K562 (cell line): ENCODE results near the gene FAM53B. TPM values are rescaled to one million over a fixed set of nuclear protein-coding genes. Genes with fewer than 3 reads are reported as not detected.

Source experiments
- ATAC-seq: fragments of 200-7000 bp; cut with Tn5 transposase; 3 replicates; pipeline ENCODE4 v1.9.1; 2020; ENCODE audit warnings: moderate library complexity
- BruUV-seq: library from RNA; stranded (reverse); fragments of 400-500 nt; replicated peaks from 2 replicates; lab custom pipeline; 2021; lab: Mats Ljungman, UMichigan
- CTCF ChIA-PET: fragments of 300-600 bp; formaldehyde crosslinking; extraction: SDS; loops from one replicate; lab custom pipeline; 2021; ENCODE audit warnings: low intra/inter-chr PET ratio; lab: Yijun Ruan, JAX
- POLR2A ChIA-PET: fragments of 300-600, 350-650 bp; sonication (Branson Sonifier 250); formaldehyde crosslinking; extraction: SDS; loops from one replicate; lab custom pipeline; 2021; ENCODE audit warnings: antibody characterized with exemption, inconsistent platforms; lab: Yijun Ruan, JAX
- DNase-seq, 4 experiments: peaks; one replicate each; pipeline versions ENCODE4 v3.0.0 to v3.0.0-alpha.2; 2011 to 2018; ENCODE audit warnings: low spot score in 3 of 4, mixed read lengths in 3 of 4; ENCODE audit errors: extremely low read depth in 1 of 4
- FAIRE-seq: peaks from 2 replicates; lab custom pipeline; 2011; peaks lifted over from hg19 to GRCh38; lab: Jason Lieb, UNC
- H2AFZ ChIP-seq: 2 replicates; pipeline ENCODE4 v1.6.0; 2011; ENCODE audit warnings: low read depth, low read length, control low read depth, inconsistent platforms
- H3K27ac ChIP-seq: fragments of 200-600 bp; 3 replicates; pipeline ENCODE4 v1.8.0; 2011; ENCODE audit warnings: low read depth, mild to moderate bottlenecking, control low read depth, inconsistent platforms, low read length, moderate library complexity, mixed read lengths; ENCODE audit errors: extremely low read depth
- H3K27me3 ChIP-seq, 2 experiments: fragments of 300-600 bp in 1 of 2; 2 replicates in 1 of 2; 3 replicates in 1 of 2; pipeline versions ENCODE4 v1.6.0 to v1.8.0; 2011; ENCODE audit warnings: inconsistent platforms in 2 of 2, low read length in 2 of 2, mild to moderate bottlenecking in 1 of 2, mixed read lengths in 1 of 2, moderate library complexity in 1 of 2; ENCODE audit not compliant: control insufficient read depth in 2 of 2, insufficient read depth in 2 of 2
- H3K36me3 ChIP-seq: fragments of 300-600 bp; 3 replicates; pipeline ENCODE4 v1.8.0; 2011; ENCODE audit warnings: mild to moderate bottlenecking, low read length, inconsistent platforms; ENCODE audit not compliant: control insufficient read depth, insufficient read depth
- H3K4me1 ChIP-seq, 2 experiments: fragments of 200-600 bp in 1 of 2; replicated peaks in 1 of 2; 2 replicates in 1 of 2; 3 replicates in 1 of 2; pipeline versions ENCODE4 v1.5.1 to v1.8.0; 2011; ENCODE audit warnings: inconsistent platforms in 2 of 2, low read length in 2 of 2, mild to moderate bottlenecking in 1 of 2, mixed read lengths in 1 of 2, moderate library complexity in 1 of 2; ENCODE audit not compliant: control insufficient read depth in 2 of 2, insufficient read depth in 2 of 2
- H3K4me2 ChIP-seq: 2 replicates; pipeline ENCODE4 v1.6.1; 2011; ENCODE audit warnings: low read length, control low read depth, inconsistent platforms, mixed read lengths; ENCODE audit not compliant: insufficient read depth
- H3K4me3 ChIP-seq: fragments of 200-600 bp; sonication (generic), shearing (Covaris generic); 2 replicates; pipeline ENCODE4 v1.5.1; 2016; ENCODE audit warnings: control low read depth, inconsistent platforms
- H3K79me2 ChIP-seq: fragments of 200-600 bp; 3 replicates; pipeline ENCODE4 v1.8.0; 2011; ENCODE audit warnings: low read length, inconsistent platforms; ENCODE audit not compliant: control insufficient read depth, insufficient read depth
- H3K9ac ChIP-seq, 2 experiments: 2 replicates each; pipeline versions ENCODE4 v1.6.0 to v1.6.1; 2011; ENCODE audit warnings: low read depth in 2 of 2, low read length in 2 of 2, control low read depth in 1 of 2, inconsistent platforms in 1 of 2, mild to moderate bottlenecking in 1 of 2, mixed read lengths in 1 of 2; ENCODE audit not compliant: insufficient read depth in 1 of 2
- H3K9me1 ChIP-seq: one replicate; pipeline ENCODE4 v1.6.0; 2011; ENCODE audit warnings: inconsistent platforms, mild to moderate bottlenecking, low read length, moderate library complexity; ENCODE audit not compliant: control insufficient read depth, insufficient read depth
- H3K9me3 ChIP-seq: replicated peaks from 2 replicates; pipeline ENCODE4 v1.5.1; 2011; ENCODE audit warnings: low read depth, low read length, inconsistent platforms; ENCODE audit not compliant: control insufficient read depth, insufficient read depth
- H4K20me1 ChIP-seq: replicated peaks from 2 replicates; pipeline ENCODE4 v1.6.1; 2011; ENCODE audit warnings: low read length, inconsistent platforms, mixed read lengths; ENCODE audit not compliant: control insufficient read depth, insufficient read depth
- ARID3B ChIP-seq: fragments of 250-450 bp; sonication (Bioruptor Pico); IDR thresholded peaks from 2 replicates; pipeline ENCODE4 v1.4.0; 2020; ENCODE audit warnings: borderline replicate concordance
- ATF1 ChIP-seq, 2 experiments: fragments of 450-650 bp in 1 of 2; IDR thresholded peaks; 2 replicates each; pipeline ENCODE4 v1.6.1; 2016; ENCODE audit warnings: missing compliant biosample characterization in 1 of 2, missing genetic modification characterization in 1 of 2
- C11orf30 ChIP-seq: fragments of 450-650 bp; IDR thresholded peaks from 2 replicates; pipeline ENCODE4 v1.6.1; 2016; ENCODE audit warnings: low read depth, mild to moderate bottlenecking
- CBX2 ChIP-seq: fragments of 200-600 bp; sonication (generic); IDR thresholded peaks from one replicate; pipeline ENCODE4 v1.6.1; 2012; ENCODE audit warnings: mild to moderate bottlenecking, low read length, inconsistent platforms; ENCODE audit not compliant: insufficient read depth, poor library complexity, severe bottlenecking
- CHD2 ChIP-seq: IDR thresholded peaks from 2 replicates; pipeline ENCODE4 v1.6.1; 2011; ENCODE audit warnings: low read depth, low read length
- ELK3 ChIP-seq: fragments of 450-650 bp; formaldehyde crosslinking; IDR thresholded peaks from 2 replicates; pipeline ENCODE4 v1.4.0; 2020; ENCODE audit warnings: mild to moderate bottlenecking
- HDAC3 ChIP-seq: fragments of 450-650 bp; IDR thresholded peaks from 2 replicates; pipeline ENCODE4 v1.6.1; 2018; ENCODE audit warnings: borderline replicate concordance, mild to moderate bottlenecking, moderate library complexity; ENCODE audit not compliant: partially characterized antibody
- KAT2B ChIP-seq: IDR thresholded peaks from one replicate; pipeline ENCODE4 v1.6.1; 2012; ENCODE audit warnings: low read depth, mild to moderate bottlenecking, control low read depth, inconsistent platforms, low read length, moderate library complexity
- MAFK ChIP-seq: IDR thresholded peaks from 2 replicates; pipeline ENCODE4 v1.6.1; 2011; ENCODE audit warnings: low read length, improper control_type of control experiment
- NFXL1 ChIP-seq: fragments of 450-650 bp; formaldehyde crosslinking; IDR thresholded peaks from 2 replicates; pipeline ENCODE4 v1.4.0; 2021; ENCODE audit warnings: mild to moderate bottlenecking
- RBFOX2 ChIP-seq: fragments of 200-400 bp; formaldehyde crosslinking; IDR thresholded peaks from 2 replicates; pipeline ENCODE4 v1.6.1; 2017; ENCODE audit warnings: low read depth, mild to moderate bottlenecking, low read length, moderate library complexity
- RCOR1 ChIP-seq, 2 experiments: IDR thresholded peaks; 2 replicates each; pipeline ENCODE4 v1.6.1; 2012; ENCODE audit warnings: low read depth in 2 of 2, low read length in 2 of 2, borderline replicate concordance in 1 of 2, improper control_type of control experiment in 1 of 2
- SNAPC5 ChIP-seq: fragments of 250-450 bp; sonication (Bioruptor Pico); IDR thresholded peaks from 2 replicates; pipeline ENCODE4 v1.8.0; 2021; ENCODE audit warnings: moderate library complexity, mild to moderate bottlenecking, inconsistent platforms
- SPI1 ChIP-seq: IDR thresholded peaks from 2 replicates; pipeline ENCODE4 v1.6.1; 2011; ENCODE audit warnings: low read depth, low read length, control low read depth, borderline replicate concordance
- ZBTB1 ChIP-seq: sonication (generic); formaldehyde crosslinking; IDR thresholded peaks from 2 replicates; pipeline ENCODE4 v1.8.1; 2023; ENCODE audit warnings: missing genetic modification reagents, low read depth, mild to moderate bottlenecking, borderline replicate concordance
- ZNF124 ChIP-seq: sonication (generic); formaldehyde crosslinking; IDR thresholded peaks from 2 replicates; pipeline ENCODE4 v1.8.1; 2022; ENCODE audit warnings: missing genetic modification reagents
- ZNF395 ChIP-seq: fragments of 200-800 bp; sonication (Bioruptor generic); IDR thresholded peaks from 2 replicates; pipeline ENCODE4 v1.6.1; 2017; ENCODE audit warnings: missing genetic modification characterization, missing compliant biosample characterization
- ZZZ3 ChIP-seq: fragments of 450-650 bp; IDR thresholded peaks from 2 replicates; pipeline ENCODE4 v1.6.1; 2016; ENCODE audit warnings: antibody characterized with exemption, mild to moderate bottlenecking, moderate library complexity
- WGBS: fragments of 100-300 bp; shearing (Covaris generic); methylation state at CpG from one replicate; pipeline ENCODE4 v1.1.6; 2016; ENCODE audit warnings: low coverage, mixed read lengths; ENCODE audit not compliant: insufficient coverage; ENCODE audit errors: missing lambda C conversion rate; 5-methylcytosine and 5-hydroxymethylcytosine counted together
- in situ Hi-C: fragments of 300-500 bp; cut with MboI; formaldehyde crosslinking; loops from 4 replicates; pipeline ENCODE4 v1.15.0; 2018; ENCODE audit warnings: inconsistent platforms, mixed read lengths
- intact Hi-C: fragments of 100-400 bp; cut with micrococcal nuclease; formaldehyde crosslinking; loops from 2 replicates; pipeline ENCODE4 v1.14.2; 2022
- polyA plus RNA-seq, 8 experiments: library from polyadenylated mRNA; depleted of rRNA in 4 of 8; stranded (reverse) in 5 of 8; unstranded in 3 of 8; fragments of >200 nt; fragmentation: Nextera tagmentation in 2 of 8; fragmentation: Illumina TruSeq in 1 of 8; extraction: Ambion mirVana in 2 of 8; extraction: Trizol in 1 of 8; gene quantifications; 2 replicates each; pipeline versions ENCODE4 v1.2.1 to v1.2.3, GENCODE V29; 2011 to 2014; ENCODE audit warnings: inconsistent platforms in 1 of 8, missing spikeins in 1 of 8
- total RNA-seq, 7 experiments: library from RNA; depleted of rRNA in 6 of 7; stranded (reverse); fragments of >200 nt in 6 of 7; fragmentation: Illumina TruSeq in 2 of 7; extraction: Trizol in 2 of 7; gene quantifications; 2 replicates each; pipeline versions ENCODE4 v1.2.1 to v1.2.3, GENCODE V29; 2011 to 2021; ENCODE audit warnings: low replicate concordance in 1 of 7

Gene FAM53B
- total and polyA plus RNA-seq, 9 of the 15 experiments (the other 6 are each of a cell fraction or from before 2014, with no cell fraction given): 0.03 to 16.5 (median 5.0) TPM

- 54% methylated on average over 5 of the region's 8 CpGs for WGBS
- ChIA-PET CTCF (no interaction called here), POLR2A (interaction anchor here (0.8 to 1.1 kb wide), 2 partner anchors 14 to 225 kb away, joined by 3 to 4 read pairs; no protein-coding TSS in a partner anchor)
- Histone ChIP-seq H3K27me3 (no peaks in the 10 kb centered on the region), H3K4me1 (peaks cover 51 to 53% of the 10 kb centered on the region in 2 experiments), H4K20me1 (no peaks in the 10 kb centered on the region), H3K79me2 (peaks cover 7% of the 10 kb centered on the region; the same call in 2 of the 3 replicates), H3K9me3 (no peaks in the 10 kb centered on the region), H2AFZ (no peak overlapping the region), H3K4me3 (no peak overlapping the region), H3K27ac (peak overlapping the region; percentile 68; the same call in 2 of the 3 replicates), H3K4me2 (no peak overlapping the region), H3K9me1 (peaks cover 2% of the 10 kb centered on the region), H3K36me3 (peaks cover 40% of the 10 kb centered on the region), H3K9ac (peak overlapping the region in 1 of 2 experiments; percentile 78; a peak in 2 of 4 replicates)
- in situ Hi-C loops (no loop called here), intact Hi-C loops (loop anchor here (2.0 kb wide), 1 partner anchor 49 kb away; no protein-coding TSS in a partner anchor)
- no peak for FAIRE-seq
- no TSS peak for BruUV-seq
- TF ChIP-seq C11orf30 (no peak), ZZZ3 (no peak), ZBTB1 (CRISPR knock-in tag) (no peak), ZNF124 (CRISPR knock-in tag) (no peak), CHD2 (no peak), RBFOX2 (no peak), KAT2B (no peak), ARID3B (CRISPR knock-in tag) (no peak), SPI1 (no peak), SNAPC5 (CRISPR knock-in tag) (no peak), NFXL1 (CRISPR knock-in tag) (no peak), ELK3 (CRISPR knock-in tag) (no peak), CBX2 (no peak), ZNF395 (CRISPR knock-in tag) (no peak), MAFK (no peak), ATF1 (CRISPR knock-in tag; IDR thresholded peaks at IDR 0.05) (no peak), ATF1 (tag; IDR thresholded peaks at IDR 0.05) (no peak), RCOR1 (IDR thresholded peaks at IDR 0.05; ENCODE audit: borderline replicate concordance in 1 of 2, low read depth in 2 of 2, low read length in 2 of 2) (no peak), HDAC3 (no peak)
- DNase-seq: no peak
- no peak for ATAC-seq
These were observed 52.1 kb downstream of the FAM53B start for GRCh38 chr10:124692100-124692446.
